ENCODE results near the gene ERC2. TPM values are rescaled to one million over a fixed set of nuclear protein-coding genes. Genes with fewer than 3 reads are reported as not detected.

The ERC2 gene
- total and polyA plus RNA-seq, 2 donors (not counting 3 experiments of a cell fraction or from before 2014, with no cell fraction given) = 5.6 to 15.5 TPM

DNA sequence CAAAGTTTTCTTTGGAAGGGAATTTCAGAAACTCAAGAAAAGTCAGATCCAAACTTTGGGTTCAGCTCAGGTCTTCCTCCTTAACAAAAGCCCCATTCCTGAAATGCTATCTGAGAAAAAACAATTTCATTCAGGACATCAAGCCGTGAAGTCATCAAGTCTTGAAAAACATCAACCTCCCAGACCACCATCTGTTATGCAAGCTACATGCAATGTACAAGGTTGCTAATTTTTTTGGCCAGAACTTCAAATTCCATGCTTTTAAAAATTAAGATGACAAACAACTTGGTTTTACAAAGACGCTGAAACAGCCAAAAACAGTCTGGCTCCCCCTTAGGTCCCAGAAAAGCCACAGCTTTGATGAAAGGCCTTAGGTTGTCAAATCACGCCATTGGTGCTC, 927.3 kb downstream of the ERC2 start:
- intact Hi-C loops (cut with micrococcal nuclease) = no loop called here
- DNase-seq (ENCODE audit: low read depth, low spot score) = no peak
- Histone ChIP-seq H2AFZ (ENCODE audit: low read depth, low read length) (no peak overlapping the region), H3K36me3 (ENCODE audit: control insufficient read depth in 2 of 2, extremely low read depth in 1 of 2, insufficient read depth in 2 of 2, low read length in 2 of 2) (no peaks in the 10 kb centered on the region), H3K27me3 (ENCODE audit: control insufficient read depth in 2 of 2, insufficient read depth in 2 of 2, low read length in 2 of 2) (no peaks in the 10 kb centered on the region), H3K4me1 (ENCODE audit: control insufficient read depth, extremely low read depth, insufficient read depth, low read length) (no peaks in the 10 kb centered on the region), H3K9ac (replicated peaks; ENCODE audit: extremely low read depth, insufficient read depth, low read length) (no peak overlapping the region), H3K79me2 (ENCODE audit: control insufficient read depth, insufficient read depth, low read length) (no peaks in the 10 kb centered on the region), H4K20me1 (replicated peaks; ENCODE audit: control insufficient read depth, extremely low read depth, insufficient read depth, low read length) (no peaks in the 10 kb centered on the region), H3K27ac (ENCODE audit: insufficient read depth, low read depth, low read length) (no peak overlapping the region), H3K4me3 (replicated peaks in 1 of 3; ENCODE audit: insufficient read depth in 1 of 3, low read depth in 1 of 3, low read length in 3 of 3) (no peak overlapping the region), H3K4me2 (ENCODE audit: insufficient read depth, low read length) (no peak overlapping the region), H3K9me1 (replicated peaks; ENCODE audit: control insufficient read depth, extremely low read depth, insufficient read depth, low read length) (no peaks in the 10 kb centered on the region), H3K9me3 (replicated peaks; ENCODE audit: control insufficient read depth, insufficient read depth, low read length) (no peaks in the 10 kb centered on the region)
- ChIA-PET POLR2A (no interaction called here), CTCF (interaction anchor here (0.9 kb wide), 1 partner anchor 9 kb away, joined by 3 read pairs; no protein-coding TSS in a partner anchor)
- dilution Hi-C loops (cut with MboI; ENCODE audit: extremely low pct_ligation_motif_present, low sequenced_read_pairs) = no loop called here
- FAIRE-seq = no peak
- TF ChIP-seq GATA2 (IDR thresholded peaks at IDR 0.05; ENCODE audit: insufficient read depth, insufficient read length, low read depth, low read length) (no peak), EZH2 (IDR thresholded peaks at IDR 0.05; ENCODE audit: borderline replicate concordance, low read depth, low read length, severe bottlenecking) (no peak), FOS (IDR thresholded peaks at IDR 0.05; ENCODE audit: borderline replicate concordance, insufficient read depth, low read length) (no peak), JUN (IDR thresholded peaks at IDR 0.05; ENCODE audit: borderline replicate concordance, insufficient read depth, insufficient read length, low read depth) (no peak), POLR2AphosphoS5 (IDR thresholded peaks at IDR 0.05; ENCODE audit: insufficient read depth, low read depth, low read length) (no peak), POLR2A (IDR thresholded peaks at IDR 0.05; ENCODE audit: low read depth, low read length) (no peak), MYC (IDR thresholded peaks at IDR 0.05; ENCODE audit: low read depth, low read length) (no peak)
- TF ChIP-seq, protein P1, sequence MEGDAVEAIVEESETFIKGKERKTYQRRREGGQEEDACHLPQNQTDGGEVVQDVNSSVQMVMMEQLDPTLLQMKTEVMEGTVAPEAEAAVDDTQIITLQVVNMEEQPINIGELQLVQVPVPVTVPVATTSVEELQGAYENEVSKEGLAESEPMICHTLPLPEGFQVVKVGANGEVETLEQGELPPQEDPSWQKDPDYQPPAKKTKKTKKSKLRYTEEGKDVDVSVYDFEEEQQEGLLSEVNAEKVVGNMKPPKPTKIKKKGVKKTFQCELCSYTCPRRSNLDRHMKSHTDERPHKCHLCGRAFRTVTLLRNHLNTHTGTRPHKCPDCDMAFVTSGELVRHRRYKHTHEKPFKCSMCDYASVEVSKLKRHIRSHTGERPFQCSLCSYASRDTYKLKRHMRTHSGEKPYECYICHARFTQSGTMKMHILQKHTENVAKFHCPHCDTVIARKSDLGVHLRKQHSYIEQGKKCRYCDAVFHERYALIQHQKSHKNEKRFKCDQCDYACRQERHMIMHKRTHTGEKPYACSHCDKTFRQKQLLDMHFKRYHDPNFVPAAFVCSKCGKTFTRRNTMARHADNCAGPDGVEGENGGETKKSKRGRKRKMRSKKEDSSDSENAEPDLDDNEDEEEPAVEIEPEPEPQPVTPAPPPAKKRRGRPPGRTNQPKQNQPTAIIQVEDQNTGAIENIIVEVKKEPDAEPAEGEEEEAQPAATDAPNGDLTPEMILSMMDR (IDR thresholded peaks at IDR 0.05; ENCODE audit: extremely low read depth in 1 of 2, insufficient read depth in 1 of 2, low read depth in 1 of 2, low read length in 2 of 2) = no peak
- TF ChIP-seq, protein P2, sequence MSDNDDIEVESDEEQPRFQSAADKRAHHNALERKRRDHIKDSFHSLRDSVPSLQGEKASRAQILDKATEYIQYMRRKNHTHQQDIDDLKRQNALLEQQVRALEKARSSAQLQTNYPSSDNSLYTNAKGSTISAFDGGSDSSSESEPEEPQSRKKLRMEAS (IDR thresholded peaks at IDR 0.05; ENCODE audit: insufficient read depth, insufficient read length) = no peak
- no TSS peak for BruUV-seq (replicated peaks)
